Activated effector memory CD4-positive, alpha-beta T cell treated with anti-CD3 and anti-CD28 coated beads, Interleukin-2, amount 50 U/mL, for 16 hours (primary cell): Measurements from ENCODE around the gene KRTAP1-5.
"Not testable (repeated sequence)": the region's sequence is repeated elsewhere in the genome, so short reads cannot be mapped to it uniquely, and the experiment has no call there.

Experiments used
- DNase-seq: peaks from one replicate; pipeline ENCODE4 v3.0.0-alpha.2; 2020

KRTAP1-5 gene

DNA sequence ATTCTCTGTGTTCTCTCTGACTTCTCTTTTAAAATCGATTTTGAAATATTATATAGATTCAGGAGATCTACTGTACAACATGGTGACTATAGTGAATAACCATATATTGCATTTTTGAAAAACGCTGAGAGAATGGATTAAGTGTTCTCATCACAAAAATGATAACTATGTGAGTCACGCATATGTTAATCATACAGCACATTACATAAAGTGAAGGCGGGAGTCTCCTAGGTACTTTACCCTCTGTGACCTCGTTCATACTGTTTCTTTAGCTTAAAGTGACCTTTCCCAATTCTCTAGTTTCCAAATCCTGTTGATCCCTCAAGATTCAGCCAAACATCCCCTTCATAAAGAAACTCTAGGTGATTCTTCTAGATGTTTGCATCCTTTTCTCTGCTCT is 24.2 kb downstream of the KRTAP1-5 start:
- DNase-seq = no peak

DNA sequence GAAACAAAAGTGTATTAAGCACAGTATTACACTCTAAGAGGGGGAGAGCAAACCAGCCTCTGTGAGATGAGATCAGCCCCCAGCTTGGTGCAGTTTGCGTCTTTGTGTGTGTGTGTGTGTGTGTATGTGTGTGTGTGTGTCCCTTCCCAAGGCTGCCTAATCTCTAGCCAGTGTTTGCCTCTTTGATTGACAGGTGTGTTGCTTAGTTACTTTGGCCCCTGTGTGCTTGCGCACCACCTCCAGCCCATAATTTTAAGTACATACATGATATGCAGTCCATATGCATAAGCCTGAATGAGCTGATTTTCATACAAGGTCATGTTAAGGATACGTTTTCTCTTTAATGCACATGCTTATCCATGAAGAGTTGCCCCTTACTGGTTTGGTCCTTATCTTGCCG is 25.2 kb downstream of the KRTAP1-5 start:
- no peak for DNase-seq

DNA sequence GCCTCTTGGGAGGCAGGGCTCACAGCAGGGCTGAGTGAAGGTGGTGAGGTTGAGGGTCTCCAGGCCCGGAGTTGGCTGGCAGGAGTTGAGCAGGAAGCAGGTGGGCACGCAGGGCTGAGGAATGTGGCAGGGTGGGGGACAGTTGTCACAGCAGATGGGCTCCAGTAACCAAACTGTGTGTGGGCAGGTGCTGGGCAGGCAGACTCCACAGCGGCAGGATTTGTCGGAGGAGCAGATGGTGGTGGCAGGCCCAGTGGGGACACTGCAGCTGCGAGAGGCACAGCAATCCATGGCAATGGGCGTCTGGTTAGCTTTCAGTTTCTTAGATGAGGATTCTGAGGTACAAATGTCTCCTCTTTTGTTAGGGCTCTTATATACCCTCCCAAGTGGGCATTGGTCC is 27.4 kb downstream of the KRTAP1-5 start, which contains the start of gene KRTAP3-2:
Gene KRTAP3-2, minus strand, starts transcription at position 344 of the 400 bp plus-strand sequence. Its CDS starts 53 bp downstream, at position 291.
- DNase-seq = not testable (repeated sequence)

DNA sequence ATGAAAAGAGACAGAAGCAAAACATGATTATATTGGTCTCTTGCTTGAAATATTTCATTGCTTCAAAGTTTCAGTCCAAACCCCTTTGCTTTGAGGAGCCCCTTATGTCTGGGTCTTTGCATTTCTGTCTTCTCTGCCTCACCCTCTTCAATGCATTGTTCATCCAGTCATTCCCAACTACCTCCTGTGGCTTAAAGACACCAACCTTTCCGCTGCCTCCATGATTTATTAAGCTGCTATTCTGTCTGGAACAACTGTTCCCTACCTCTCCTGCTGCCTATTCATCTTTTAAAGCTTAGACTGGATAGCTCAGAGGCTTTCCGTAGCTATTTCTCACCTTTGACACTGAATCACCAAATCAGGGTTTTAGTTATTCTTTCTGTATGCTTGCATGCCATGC is 29.6 kb downstream of the KRTAP1-5 start:
- no peak for DNase-seq

DNA sequence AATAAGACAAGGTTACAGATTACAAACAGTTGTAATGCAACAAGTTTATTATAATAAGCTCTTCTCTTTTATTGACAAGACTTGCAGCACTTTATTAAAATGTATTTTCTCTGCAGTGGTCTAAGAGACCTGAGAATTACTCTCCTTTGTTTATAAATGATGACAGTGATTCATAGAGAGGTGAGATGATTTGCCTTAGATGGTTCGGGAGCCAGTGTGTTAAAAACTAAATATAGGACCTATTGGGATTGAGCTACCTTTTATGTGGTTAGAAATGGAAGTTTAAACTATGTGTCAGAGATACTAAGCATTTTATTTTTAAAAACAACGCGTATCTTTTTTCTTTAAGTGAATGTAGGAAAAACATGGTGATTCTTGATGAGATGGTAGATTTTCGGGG is 30.2 kb downstream of the KRTAP1-5 start:
- no peak for DNase-seq

DNA sequence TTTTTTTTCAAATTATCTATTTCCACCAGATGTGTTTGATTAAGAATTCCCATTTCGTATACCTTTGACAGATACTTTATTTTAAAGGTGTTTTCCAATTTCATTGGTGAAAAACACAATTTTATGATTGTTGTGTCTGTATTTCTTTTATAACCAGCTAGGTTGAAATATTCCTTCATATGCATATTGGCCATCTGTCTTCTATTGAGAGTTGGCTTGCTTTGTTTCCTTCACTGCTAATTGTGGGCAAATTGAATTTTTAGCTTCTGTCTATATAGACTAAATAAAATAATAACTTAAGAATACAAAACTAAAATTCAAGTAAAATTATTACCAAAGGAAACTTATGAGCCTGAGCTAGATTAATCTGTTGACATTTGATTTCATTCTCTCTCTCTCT is 31.9 kb downstream of the KRTAP1-5 start:
- no peak for DNase-seq

DNA sequence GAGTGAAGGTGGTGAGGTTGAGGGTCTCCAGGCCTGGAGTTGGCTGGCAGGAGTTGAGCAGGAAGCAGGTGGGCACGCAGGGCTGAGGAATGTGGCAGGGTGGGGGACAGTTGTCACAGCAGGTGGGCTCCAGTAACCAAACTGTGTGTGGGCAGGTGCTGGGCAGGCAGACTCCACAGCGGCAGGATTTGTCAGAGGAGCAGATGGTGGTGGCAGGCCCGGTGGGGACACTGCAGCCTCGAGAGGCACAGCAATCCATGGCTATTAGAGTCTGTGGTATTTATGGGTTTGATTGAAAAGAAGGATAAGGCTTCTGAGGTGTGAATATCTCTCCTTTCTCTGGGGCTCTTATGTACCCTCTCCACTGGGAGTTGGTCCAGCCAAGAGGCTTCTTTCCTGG is 33.2 kb downstream of the KRTAP1-5 start, which contains the start of gene KRTAP3-3:
Gene KRTAP3-3, minus strand, starts transcription at position 326 of the 400 bp plus-strand sequence. Its CDS starts 67 bp downstream, at position 259.
- no peak for DNase-seq

DNA sequence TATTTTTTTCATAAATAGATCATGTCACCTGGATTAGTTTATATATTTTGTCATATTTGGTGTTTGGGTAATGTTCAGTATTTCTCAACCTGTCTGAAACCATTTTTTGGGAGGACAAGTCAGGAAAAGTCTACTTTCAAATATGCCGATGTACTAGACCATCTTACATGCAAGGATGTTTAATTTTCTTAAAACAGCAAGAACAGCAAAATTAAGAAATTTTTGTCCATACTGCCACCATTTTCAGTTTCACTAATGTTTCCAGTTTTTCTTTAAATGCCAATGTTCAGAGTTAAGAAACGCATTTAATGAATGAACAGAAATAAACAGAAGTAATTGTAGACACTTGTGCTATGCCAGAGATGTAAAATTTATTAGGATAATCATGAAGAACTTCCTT is 33.9 kb downstream of the KRTAP1-5 start:
- no peak for DNase-seq

DNA sequence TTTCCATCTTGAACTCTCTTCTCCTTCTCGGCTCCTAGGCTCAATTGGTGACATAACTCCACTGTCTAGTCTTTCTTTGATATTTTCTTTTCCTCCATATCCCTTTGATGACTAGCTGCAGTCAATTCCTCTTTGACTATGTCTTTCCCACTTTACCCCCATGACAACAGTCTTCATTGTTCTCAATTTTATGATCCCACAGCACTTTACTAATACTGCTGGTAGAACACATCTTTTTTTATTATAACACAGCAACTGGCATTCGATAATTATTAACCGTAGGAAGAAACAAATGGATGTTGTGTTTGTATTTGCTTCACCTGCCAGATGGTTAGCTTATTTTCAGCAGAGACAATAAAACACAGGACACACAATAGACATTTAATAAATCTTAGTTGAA is 34.3 kb downstream of the KRTAP1-5 start:
- DNase-seq = no peak

DNA sequence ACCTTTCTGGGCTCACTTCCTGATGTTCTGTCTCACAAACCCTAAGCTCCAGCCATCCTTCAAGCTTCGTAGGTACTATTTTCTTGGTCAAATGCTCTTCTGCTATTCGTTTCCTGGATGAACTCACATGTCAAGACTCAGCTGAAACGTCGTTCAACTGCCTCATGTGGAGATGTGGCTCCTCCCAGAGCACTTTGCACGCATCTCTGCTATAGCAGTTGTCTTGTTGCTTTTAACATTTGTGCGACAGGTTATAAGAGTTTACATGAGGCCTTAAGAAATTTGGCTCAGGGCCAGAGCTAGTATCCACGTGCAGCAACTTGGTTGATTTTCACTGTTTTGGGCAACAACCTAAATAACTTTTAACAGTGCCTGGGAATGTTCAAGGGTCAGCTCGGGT is 40.1 kb downstream of the KRTAP1-5 start:
- no peak for DNase-seq

DNA sequence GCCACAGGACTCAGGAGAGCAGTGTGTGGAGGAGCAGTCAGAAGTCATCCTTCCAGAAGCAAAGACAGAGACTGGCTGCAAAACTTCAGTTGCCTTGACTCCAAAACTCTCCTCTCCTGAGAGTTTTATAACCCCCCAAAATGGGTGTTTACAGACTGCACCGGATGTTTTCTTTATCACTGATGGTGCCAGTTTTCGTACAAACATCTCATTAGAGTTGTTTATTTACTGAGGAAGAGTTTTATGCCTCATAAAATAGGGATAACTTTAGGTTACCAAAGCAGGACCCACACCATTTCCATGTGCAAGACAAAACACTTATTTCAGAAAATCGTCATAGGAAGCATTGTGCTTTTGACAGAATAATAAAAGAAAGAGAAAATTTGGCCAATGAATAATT is 42.8 kb downstream of the KRTAP1-5 start, which contains the start of gene KRT40:
Gene KRT40, minus strand, starts transcription at position 101 of the 400 bp plus-strand sequence. Its CDS starts 53 bp downstream, at position 48.
- no peak for DNase-seq

DNA sequence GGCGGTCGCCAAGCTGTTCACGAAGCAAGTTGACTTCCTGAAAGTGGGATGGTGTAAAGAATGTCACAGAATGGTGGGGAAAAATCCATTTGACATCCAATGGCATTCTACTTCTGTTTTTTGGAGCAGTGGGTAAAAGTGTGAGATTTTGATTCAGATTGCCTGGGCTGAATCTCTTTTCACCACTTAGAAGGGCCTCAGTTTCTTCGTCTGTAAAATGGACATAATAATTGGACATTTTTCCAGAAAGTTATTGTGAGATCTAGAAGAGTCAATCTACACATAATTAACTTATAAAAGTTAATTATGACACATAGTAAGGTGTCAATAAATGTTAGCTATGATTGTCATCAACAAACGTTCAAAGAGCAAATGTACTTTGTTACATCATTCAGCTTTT is 45.9 kb downstream of the KRTAP1-5 start:
- no peak for DNase-seq

DNA sequence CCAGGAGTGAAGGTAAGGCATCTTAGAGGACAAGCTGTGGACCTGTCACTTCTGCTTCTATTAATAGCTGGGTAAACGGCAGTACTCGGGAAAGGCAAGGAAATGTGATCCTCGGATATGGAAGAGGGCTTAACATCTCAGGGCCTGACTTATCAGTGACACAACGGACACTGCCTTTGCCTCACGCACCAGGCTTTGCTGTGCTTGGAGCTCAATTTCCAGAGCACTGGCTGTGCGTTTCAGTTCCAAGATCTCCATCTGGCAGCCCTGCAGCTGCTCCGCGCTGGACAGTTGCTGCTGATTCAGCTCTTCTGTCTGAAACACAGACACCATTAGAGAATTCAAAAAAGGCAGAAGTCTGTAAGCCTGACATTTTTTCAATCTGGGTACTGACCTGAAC is 46.4 kb downstream of the KRTAP1-5 start:
- no peak for DNase-seq

DNA sequence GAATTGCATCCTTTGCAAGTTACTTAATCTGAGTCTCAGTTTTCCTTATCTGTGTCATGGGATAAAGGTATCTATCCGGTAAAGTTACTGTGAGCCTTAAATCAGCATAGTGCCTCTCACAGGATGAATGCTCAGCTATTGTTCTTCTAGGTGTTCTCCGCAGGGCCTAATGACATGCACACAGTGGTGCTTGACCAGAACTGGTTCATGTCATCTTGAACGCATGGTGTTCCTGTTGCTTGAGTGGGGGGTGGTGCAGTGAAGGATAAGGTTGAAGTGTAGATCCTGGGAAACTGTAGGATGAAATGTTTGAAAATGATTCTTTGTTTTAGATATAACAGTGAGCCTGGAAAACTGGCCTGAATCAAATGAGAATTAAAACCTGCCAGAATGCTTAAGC is 46.9 kb downstream of the KRTAP1-5 start:
- DNase-seq = no peak

DNA sequence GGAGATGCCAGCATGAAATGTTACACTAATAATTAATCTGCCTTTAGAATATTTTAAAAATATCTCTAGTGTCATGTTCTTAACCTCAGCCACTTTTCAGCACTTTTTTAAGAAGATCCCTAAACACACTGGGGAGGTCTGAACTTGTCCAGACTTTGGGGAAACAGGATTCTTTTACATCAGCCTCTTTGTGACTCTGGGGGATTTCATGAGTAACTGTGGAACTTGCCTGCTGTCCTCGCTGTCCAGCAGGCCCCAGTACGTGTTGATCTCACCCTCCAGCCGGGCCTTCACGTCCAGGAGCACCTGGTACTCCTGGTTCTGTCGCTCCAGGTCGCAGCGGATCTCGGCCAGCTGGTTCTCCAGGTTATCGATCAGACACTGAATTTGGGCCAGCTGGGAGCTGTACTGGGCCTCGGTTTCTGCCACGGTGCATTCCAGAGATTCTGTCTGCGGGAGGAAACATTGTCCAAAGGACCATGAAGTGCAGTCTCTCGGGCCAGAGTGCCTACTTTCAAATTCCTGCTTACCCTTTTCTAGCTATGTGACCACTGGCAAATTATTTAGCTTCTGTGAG is 48.3 kb downstream of the KRTAP1-5 start:
- no peak for DNase-seq
